GM19467 (cell line): ENCODE measurements around the gene SLC9A5.
A peak's percentile ranks its signal among the peaks of the same experiment; 100 is the strongest.

Experiments used
- ATAC-seq: cut with Tn5 transposase; IDR thresholded peaks from one replicate; pipeline ENCODE4 v1.9.1; 2021; ENCODE audit warnings: mild to moderate bottlenecking, moderate library complexity; ENCODE audit not compliant: unreplicated experiment

SLC9A5 gene

GRCh38 chr16:67255553-67256221, 6.9 kb downstream of the SLC9A5 start:
- ATAC-seq = no peak

GRCh38 chr16:67256701-67257230, 8.0 kb downstream of the SLC9A5 start:
- ATAC-seq = no peak

- no peak for ATAC-seq
These were observed 8.8 kb downstream of the SLC9A5 start for GRCh38 chr16:67257486-67258160.

- ATAC-seq = no peak
These were observed 9.5 kb downstream of the SLC9A5 start for GRCh38 chr16:67258161-67258835.

GRCh38 chr16:67259705-67260104, 10.9 kb downstream of the SLC9A5 start:
- no peak for ATAC-seq

GRCh38 chr16:67260426-67261063, 11.8 kb downstream of the SLC9A5 start:
- no peak for ATAC-seq

GRCh38 chr16:67263201-67263600, 14.4 kb downstream of the SLC9A5 start:
- ATAC-seq = no peak

- no peak for ATAC-seq
These were observed 15.5 kb downstream of the SLC9A5 start for GRCh38 chr16:67264277-67264676.

- no peak for ATAC-seq
These were observed 16.1 kb downstream of the SLC9A5 start for GRCh38 chr16:67264866-67265265.

- no peak for ATAC-seq
These were observed 17.1 kb downstream of the SLC9A5 start for GRCh38 chr16:67265834-67266233.

GRCh38 chr16:67268136-67268579, 19.4 kb downstream of the SLC9A5 start:
- no peak for ATAC-seq

GRCh38 chr16:67269766-67270165, 21.0 kb downstream of the SLC9A5 start:
- no peak for ATAC-seq

- no peak for ATAC-seq
These were observed 22.2 kb downstream of the SLC9A5 start for GRCh38 chr16:67270931-67271338.

GRCh38 chr16:67271446-67271845, 22.7 kb downstream of the SLC9A5 start:
- no peak for ATAC-seq

GRCh38 chr16:67275321-67275720, 26.5 kb downstream of the SLC9A5 start:
- ATAC-seq = no peak

- ATAC-seq = no peak
These were observed 28.7 kb downstream of the SLC9A5 start for GRCh38 chr16:67277294-67277998.

GRCh38 chr16:67277999-67278772, 29.4 kb downstream of the SLC9A5 start:
- ATAC-seq = no peak

- ATAC-seq = peak; percentile 36
These were observed 30.1 kb downstream of the SLC9A5 start for GRCh38 chr16:67278773-67279295.

- peak; percentile 86 for ATAC-seq
These were observed 30.7 kb downstream of the SLC9A5 start, which contains the start of gene PLEKHG4 for GRCh38 chr16:67279296-67280089. Gene PLEKHG4 (plus strand): TSS chr16:67279532. CDS start chr16:67280045, 513 bp downstream.
